NB4 (cell line): ENCODE results near the gene FAM229B.
A peak's percentile ranks its signal among the peaks of the same experiment; 100 is the strongest.
"Not testable (repeated sequence)": the region's sequence is repeated elsewhere in the genome, so short reads cannot be mapped to it uniquely, and the experiment has no call there.

ENCODE experiments used
- DNase-seq: peaks from one replicate; pipeline ENCODE4 v3.0.0; 2010; ENCODE audit warnings: low read depth
- H3K4me3 ChIP-seq: one replicate; pipeline ENCODE4 v1.5.1; 2011; ENCODE audit warnings: mild to moderate bottlenecking, low read depth, low read length, moderate library complexity
- CTCF ChIP-seq: IDR thresholded peaks from one replicate; pipeline ENCODE4 v1.5.1; 2012; ENCODE audit warnings: low read depth, low read length
- MAX ChIP-seq: IDR thresholded peaks from 2 replicates; pipeline ENCODE4 v1.6.1; 2011; ENCODE audit warnings: low read depth, low read length
- MYC ChIP-seq: IDR thresholded peaks from 2 replicates; pipeline ENCODE4 v1.6.1; 2011; ENCODE audit warnings: low read depth, low read length
- POLR2A ChIP-seq: IDR thresholded peaks from 2 replicates; pipeline ENCODE4 v1.6.1; 2011; ENCODE audit warnings: mild to moderate bottlenecking; ENCODE audit not compliant: insufficient read length; ENCODE audit errors: extremely low read depth

The FAM229B gene

GRCh38 chr6:112081569-112081968 lies 5.8 kb upstream of the FAM229B start:
- no peak for DNase-seq
- no peak for TF ChIP-seq MYC
- no peak for TF ChIP-seq MAX
- no peak for TF ChIP-seq POLR2A
- H3K4me3 ChIP-seq, result no peak overlapping the region

GRCh38 chr6:112085286-112086065 lies 1.9 kb upstream of the FAM229B start:
- TF ChIP-seq CTCF (no peak), MAX (no peak), MYC (no peak), POLR2A (no peak)
- no peak for DNase-seq
- H3K4me3 ChIP-seq, result no peak overlapping the region

- H3K4me3 ChIP-seq, result peak overlapping the region; percentile 97
- DNase-seq, result peak; percentile 69
- TF ChIP-seq MAX (no peak), CTCF (peak; percentile 34), MYC (peak; percentile 7; the same call in 1 of the 2 replicates)
Observed at GRCh38 chr6:112086744-112087135, 651 bp upstream of the FAM229B start.

- DNase-seq, result no peak
- no peak for TF ChIP-seq MAX
- no peak for TF ChIP-seq CTCF
- no peak for TF ChIP-seq POLR2A
- TF ChIP-seq MYC, result no peak
- H3K4me3 ChIP-seq, result peak overlapping the region; percentile 97
Observed at GRCh38 chr6:112087916-112088315, 525 bp downstream of the FAM229B start.

- H3K4me3 ChIP-seq, result no peak overlapping the region
- TF ChIP-seq MAX (no peak), CTCF (no peak), MYC (no peak), POLR2A (no peak)
- DNase-seq, result no peak
Observed at GRCh38 chr6:112096901-112097300, 9.5 kb downstream of the FAM229B start.

- TF ChIP-seq CTCF, result no peak
- TF ChIP-seq POLR2A, result no peak
- no peak for TF ChIP-seq MYC
- no peak for TF ChIP-seq MAX
- no peak for DNase-seq
- no peak overlapping the region for H3K4me3 ChIP-seq
Observed at GRCh38 chr6:112100561-112100960, 13.2 kb downstream of the FAM229B start.

GRCh38 chr6:112106026-112106425 lies 18.6 kb downstream of the FAM229B start:
- DNase-seq, H3K4me3 ChIP-seq: not testable (repeated sequence)
